SU-DHL-6 (cell line): ENCODE measurements around the gene CPVL.

Experiments used
- H2AFZ ChIP-seq: fragments of 200-600 bp; sonication (generic); 2 replicates; pipeline ENCODE4 v1.6.1; 2014; ENCODE audit warnings: low read depth, mild to moderate bottlenecking, moderate library complexity, mixed read lengths, antibody characterized with exemption, low read length; ENCODE audit not compliant: severe bottlenecking
- H3F3A ChIP-seq: fragments of 200-600 bp; shearing (Covaris generic); 2 replicates; pipeline ENCODE4 v1.6.0; 2016; ENCODE audit warnings: antibody characterized with exemption, mild to moderate bottlenecking; ENCODE audit not compliant: insufficient read depth
- H3K27ac ChIP-seq: fragments of 200-600 bp; sonication (generic); 2 replicates; pipeline ENCODE4 v1.5.1; 2016; ENCODE audit warnings: low read depth, mild to moderate bottlenecking, low read length, moderate library complexity, mixed read lengths
- H3K27me3 ChIP-seq: fragments of 200-600 bp; sonication (generic), shearing (Covaris generic); 2 replicates; pipeline ENCODE4 v1.6.0; 2014; ENCODE audit warnings: mild to moderate bottlenecking, low read length
- H3K36me3 ChIP-seq: fragments of 200-600 bp; sonication (generic); 2 replicates; pipeline ENCODE4 v1.6.1; 2014; ENCODE audit warnings: mild to moderate bottlenecking, low read length, mixed read lengths
- H3K4me2 ChIP-seq: fragments of 300-600, 200-600 bp; shearing (Covaris generic), sonication (generic); 2 replicates; pipeline ENCODE4 v1.6.0; 2014; ENCODE audit warnings: low read length, low read depth, mild to moderate bottlenecking; ENCODE audit not compliant: poor library complexity, severe bottlenecking
- H3K4me3 ChIP-seq: fragments of 200-600 bp; sonication (generic); 2 replicates; pipeline ENCODE4 v1.5.1; 2014; ENCODE audit warnings: antibody characterized with exemption, low read length, mild to moderate bottlenecking, mixed read lengths; ENCODE audit not compliant: insufficient read depth, poor library complexity, severe bottlenecking
- H3K79me2 ChIP-seq: fragments of 200-600 bp; sonication (generic); 2 replicates; pipeline ENCODE4 v1.6.1; 2014; ENCODE audit warnings: mild to moderate bottlenecking, low read length, moderate library complexity; ENCODE audit not compliant: insufficient read depth
- H3K9ac ChIP-seq: fragments of 200-600 bp; sonication (generic); 2 replicates; pipeline ENCODE4 v1.7.0; 2014; ENCODE audit warnings: mild to moderate bottlenecking, low read length
- H3K9me2 ChIP-seq: fragments of 200-600 bp; sonication (generic); replicated peaks from 2 replicates; pipeline ENCODE4 v1.6.1; 2014; ENCODE audit warnings: low read length; ENCODE audit not compliant: insufficient read depth
- H3K9me3 ChIP-seq: fragments of 200-600 bp; sonication (generic); 2 replicates; pipeline ENCODE4 v1.6.1; 2014; ENCODE audit warnings: low read length, mixed read lengths; ENCODE audit not compliant: insufficient read depth
- H4K20me1 ChIP-seq: fragments of 200-600 bp; sonication (generic); 2 replicates; pipeline ENCODE4 v1.6.1; 2014; ENCODE audit warnings: low read depth, mild to moderate bottlenecking, antibody characterized with exemption, low read length, moderate library complexity, mixed read lengths
- CTCF ChIP-seq: fragments of 200-600 bp; sonication (generic); IDR thresholded peaks from one replicate; pipeline ENCODE4 v1.5.1; 2017; ENCODE audit warnings: antibody characterized with exemption, mild to moderate bottlenecking, low read length, moderate library complexity; ENCODE audit not compliant: insufficient read depth, poor library complexity, severe bottlenecking
- EZH2phosphoT487 ChIP-seq: fragments of 200-600 bp; sonication (generic), shearing (Covaris generic); conservative IDR thresholded peaks from 2 replicates; pipeline ENCODE4 v1.6.1; 2018; ENCODE audit warnings: mild to moderate bottlenecking, antibody characterized with exemption, low read length, moderate library complexity, mixed read lengths

The CPVL gene

GRCh38 chr7:29160080-29160479 is 13.7 kb upstream of the CPVL start:
- no peaks in the 10 kb centered on the region for H3F3A ChIP-seq
- no peaks in the 10 kb centered on the region for H3K27me3 ChIP-seq
- H3K9me3 ChIP-seq = no peaks in the 10 kb centered on the region
- H3K4me2 ChIP-seq = no peak overlapping the region
- no peak overlapping the region for H2AFZ ChIP-seq
- H3K4me3 ChIP-seq = no peak overlapping the region
- no peaks in the 10 kb centered on the region for H3K36me3 ChIP-seq
- TF ChIP-seq CTCF (no peak), EZH2phosphoT487 (no peak)
- no peaks in the 10 kb centered on the region for H3K9me2 ChIP-seq
- H4K20me1 ChIP-seq = no peaks in the 10 kb centered on the region
- no peak overlapping the region for H3K9ac ChIP-seq
- H3K27ac ChIP-seq = no peak overlapping the region
- no peaks in the 10 kb centered on the region for H3K79me2 ChIP-seq

- Histone ChIP-seq H4K20me1 (no peaks in the 10 kb centered on the region), H3F3A (no peaks in the 10 kb centered on the region), H3K9me2 (no peaks in the 10 kb centered on the region), H3K79me2 (no peaks in the 10 kb centered on the region), H3K4me3 (no peak overlapping the region), H3K4me2 (no peak overlapping the region), H2AFZ (no peak overlapping the region), H3K36me3 (no peaks in the 10 kb centered on the region), H3K9me3 (no peaks in the 10 kb centered on the region), H3K27ac (no peak overlapping the region), H3K27me3 (no peaks in the 10 kb centered on the region), H3K9ac (no peak overlapping the region)
- TF ChIP-seq EZH2phosphoT487 (no peak), CTCF (no peak)
Measured at GRCh38 chr7:29158795-29159423, 12.6 kb upstream of the CPVL start.

GRCh38 chr7:29156907-29157452 is 10.6 kb upstream of the CPVL start:
- Histone ChIP-seq H3K27me3 (no peaks in the 10 kb centered on the region), H3K27ac (no peak overlapping the region), H3K36me3 (no peaks in the 10 kb centered on the region), H3K9ac (no peak overlapping the region), H2AFZ (no peak overlapping the region), H3K4me2 (no peak overlapping the region), H3K9me3 (no peaks in the 10 kb centered on the region), H3K4me3 (no peak overlapping the region), H3F3A (no peaks in the 10 kb centered on the region), H3K9me2 (no peaks in the 10 kb centered on the region), H4K20me1 (no peaks in the 10 kb centered on the region), H3K79me2 (no peaks in the 10 kb centered on the region)
- no peak for TF ChIP-seq CTCF
- no peak for TF ChIP-seq EZH2phosphoT487
